Natural killer cell (primary cell): ENCODE measurements around the gene TRAF3. TPM values are rescaled to one million over a fixed set of nuclear protein-coding genes. Genes with fewer than 3 reads are reported as not detected.

Experiments
- ATAC-seq, 3 donors: fragments of 150-1000 bp in 2 of 3; fragments of 200-7000 bp in 1 of 3; cut with Tn5 transposase; 1 replicate in 1 of 3; 2 replicates in 2 of 3; pipeline ENCODE4 v1.10.0; 2021; ENCODE audit warnings: mild to moderate bottlenecking in 2 of 3, moderate library complexity in 2 of 3
- DNase-seq, 2 donors: peaks; one replicate each; pipeline versions ENCODE4 v3.0.0 to v3.0.0-alpha.2; 2013 to 2021; ENCODE audit warnings: mixed read lengths in 1 of 2
- H3K27ac ChIP-seq: one replicate; pipeline ENCODE4 v1.5.1; 2013; ENCODE audit warnings: mild to moderate bottlenecking, low read length
- H3K27me3 ChIP-seq: one replicate; pipeline ENCODE4 v1.6.1; 2013; ENCODE audit warnings: low read length; ENCODE audit not compliant: control insufficient read depth, insufficient read depth
- H3K36me3 ChIP-seq: one replicate; pipeline ENCODE4 v1.6.1; 2013; ENCODE audit warnings: low read length; ENCODE audit not compliant: control insufficient read depth, insufficient read depth
- H3K4me1 ChIP-seq: one replicate; pipeline ENCODE4 v1.6.1; 2013; ENCODE audit warnings: low read length; ENCODE audit not compliant: control insufficient read depth, insufficient read depth
- H3K4me3 ChIP-seq: one replicate; pipeline ENCODE4 v1.5.1; 2013; ENCODE audit warnings: low read length
- H3K9me3 ChIP-seq: one replicate; pipeline ENCODE4 v1.6.1; 2013; ENCODE audit warnings: low read length; ENCODE audit not compliant: control insufficient read depth, insufficient read depth
- H3K27ac Mint-ChIP-seq, 2 donors: one replicate each; pipeline ENCODE4 v1.8.0; 2022; ENCODE audit warnings: mild to moderate bottlenecking in 2 of 2, mixed read lengths in 2 of 2, moderate library complexity in 1 of 2
- H3K27me3 Mint-ChIP-seq, 2 donors: one replicate each; pipeline ENCODE4 v1.8.0; 2022; ENCODE audit warnings: low read depth in 2 of 2, mixed read lengths in 2 of 2
- H3K36me3 Mint-ChIP-seq: one replicate; pipeline ENCODE4 v1.8.0; 2022; ENCODE audit warnings: mixed read lengths
- H3K4me1 Mint-ChIP-seq, 2 donors: one replicate each; pipeline ENCODE4 v1.8.0; 2022; ENCODE audit warnings: mixed read lengths in 2 of 2
- H3K4me3 Mint-ChIP-seq: one replicate; pipeline ENCODE4 v1.8.0; 2022; ENCODE audit warnings: mild to moderate bottlenecking, moderate library complexity, mixed read lengths
- H3K9me3 Mint-ChIP-seq, 2 donors: one replicate each; pipeline ENCODE4 v1.8.0; 2022; ENCODE audit warnings: mixed read lengths in 2 of 2
- WGBS: methylation state at CpG from one replicate; pipeline ENCODE4 v1.1.7; 2013; ENCODE audit warnings: missing lambda C conversion rate; ENCODE audit not compliant: insufficient coverage; 5-methylcytosine and 5-hydroxymethylcytosine counted together
- intact Hi-C: fragments of 100-400 bp; cut with micrococcal nuclease; formaldehyde crosslinking; loops from one replicate; pipeline ENCODE4 v1.14.2; 2022
- total RNA-seq, 4 donors: library from RNA; stranded (reverse); fragments of 120-200 nt in 1 of 4; gene quantifications; one replicate each; pipeline versions ENCODE4 v1.2.3 to v1.2.4, GENCODE V29; 2013 to 2022
- TF ChIP-seq, protein P1 (sequence below): fragments of 200-600 bp; IDR thresholded peaks from one replicate; pipeline ENCODE4 v1.8.0; 2022; ENCODE audit warnings: antibody characterized with exemption

TRAF3 gene
- total RNA-seq, 3 donors from 2014 or later (not counting 1 experiment from before 2014, with no cell fraction given) = 21.0 to 31.6 (median 23.5) TPM

DNA sequence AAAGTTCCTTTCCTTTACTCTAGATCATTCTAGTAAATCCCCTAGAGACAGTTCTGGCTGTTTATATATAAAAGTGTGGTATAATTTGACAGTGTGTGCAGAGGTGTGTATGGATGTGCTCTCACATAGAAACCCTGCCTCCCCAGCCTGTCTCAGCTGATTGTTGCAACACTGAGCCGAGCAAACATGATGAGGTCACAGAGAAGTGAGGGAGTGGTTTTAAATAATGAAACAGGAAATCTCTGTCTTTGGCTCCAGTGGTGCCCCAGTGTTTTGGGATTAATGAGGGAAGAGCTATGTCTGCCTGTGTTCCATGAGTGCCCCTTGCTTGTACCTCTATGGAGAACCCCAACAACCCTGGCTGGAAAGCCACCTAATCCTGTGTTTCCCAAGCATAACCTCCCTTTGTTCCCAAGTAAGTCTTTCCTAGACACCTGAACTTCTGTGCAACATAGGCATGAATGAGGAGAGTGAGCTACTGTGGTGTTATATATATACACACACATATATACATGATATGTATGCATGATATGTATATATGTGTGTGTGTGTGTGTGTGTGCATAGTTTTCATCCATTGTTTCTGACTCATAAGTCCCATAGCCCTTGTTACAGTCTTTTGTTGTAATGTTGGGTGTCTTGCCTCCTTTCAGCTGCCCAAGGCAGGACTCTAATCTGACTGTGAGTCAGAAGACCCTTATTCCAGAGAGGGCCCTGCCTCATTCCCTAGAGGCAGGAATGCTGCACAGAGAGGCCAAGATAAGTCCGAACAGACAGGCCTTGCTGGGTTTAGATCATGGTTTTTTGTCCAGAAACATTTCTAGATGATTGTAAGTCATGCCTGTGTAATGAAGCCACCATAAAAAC lies 18.0 kb downstream of the TRAF3 start:
- H3K36me3 ChIP-seq = no peaks in the 10 kb centered on the region
- 55% methylated on average over 2 of the region's 2 CpGs for WGBS
- no peak overlapping the region for H3K4me3 Mint-ChIP-seq
- no peak overlapping the region for H3K4me3 ChIP-seq
- DNase-seq = peak in 1 of 2 donors; percentile 67
- no peak overlapping the region for H3K27ac ChIP-seq
- peak; percentile 89 to 95 (median 91) for ATAC-seq
- no peaks in the 10 kb centered on the region for H3K9me3 Mint-ChIP-seq
- H3K9me3 ChIP-seq = no peaks in the 10 kb centered on the region
- peak overlapping the region; percentile 76 to 82 for H3K27ac Mint-ChIP-seq
- H3K4me1 ChIP-seq = peaks cover 13% of the 10 kb centered on the region
- H3K36me3 Mint-ChIP-seq = no peaks in the 10 kb centered on the region
- TF ChIP-seq, protein P1, sequence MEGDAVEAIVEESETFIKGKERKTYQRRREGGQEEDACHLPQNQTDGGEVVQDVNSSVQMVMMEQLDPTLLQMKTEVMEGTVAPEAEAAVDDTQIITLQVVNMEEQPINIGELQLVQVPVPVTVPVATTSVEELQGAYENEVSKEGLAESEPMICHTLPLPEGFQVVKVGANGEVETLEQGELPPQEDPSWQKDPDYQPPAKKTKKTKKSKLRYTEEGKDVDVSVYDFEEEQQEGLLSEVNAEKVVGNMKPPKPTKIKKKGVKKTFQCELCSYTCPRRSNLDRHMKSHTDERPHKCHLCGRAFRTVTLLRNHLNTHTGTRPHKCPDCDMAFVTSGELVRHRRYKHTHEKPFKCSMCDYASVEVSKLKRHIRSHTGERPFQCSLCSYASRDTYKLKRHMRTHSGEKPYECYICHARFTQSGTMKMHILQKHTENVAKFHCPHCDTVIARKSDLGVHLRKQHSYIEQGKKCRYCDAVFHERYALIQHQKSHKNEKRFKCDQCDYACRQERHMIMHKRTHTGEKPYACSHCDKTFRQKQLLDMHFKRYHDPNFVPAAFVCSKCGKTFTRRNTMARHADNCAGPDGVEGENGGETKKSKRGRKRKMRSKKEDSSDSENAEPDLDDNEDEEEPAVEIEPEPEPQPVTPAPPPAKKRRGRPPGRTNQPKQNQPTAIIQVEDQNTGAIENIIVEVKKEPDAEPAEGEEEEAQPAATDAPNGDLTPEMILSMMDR = no peak
- peaks cover 30 to 38% of the 10 kb centered on the region in 2 donors for H3K4me1 Mint-ChIP-seq
- H3K27me3 Mint-ChIP-seq = no peaks in the 10 kb centered on the region
- H3K27me3 ChIP-seq = no peaks in the 10 kb centered on the region
- intact Hi-C loops = loop anchor here (2.0 kb wide), 1 partner anchor 16 kb away; no protein-coding TSS in a partner anchor

DNA sequence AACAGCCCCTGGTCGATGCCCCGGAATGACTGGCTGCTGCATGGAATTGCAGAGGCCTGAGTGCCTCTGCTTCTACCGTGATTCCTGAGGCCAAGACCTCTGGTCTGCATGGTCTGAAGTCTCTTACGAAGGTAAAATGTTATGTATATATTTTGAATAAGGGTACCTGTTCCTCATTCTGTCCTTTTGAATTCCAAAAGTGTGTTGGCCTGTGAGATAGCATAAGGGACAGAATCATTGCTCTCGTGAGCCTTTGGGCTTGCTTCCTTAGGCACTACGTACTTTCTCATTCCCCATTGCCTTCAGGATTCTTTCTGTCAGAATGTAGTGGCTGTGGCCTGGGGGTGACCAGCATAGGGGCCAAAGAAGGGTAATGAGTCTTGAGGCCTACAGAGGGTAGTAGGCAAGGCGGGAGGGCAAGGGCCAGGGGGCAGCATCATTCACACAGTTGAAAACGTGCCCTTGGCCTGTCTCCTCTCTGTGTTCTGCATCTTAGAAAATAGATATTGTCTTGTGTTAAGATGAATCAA lies 19.5 kb downstream of the TRAF3 start:
- H3K4me1 Mint-ChIP-seq = peaks cover 27 to 32% of the 10 kb centered on the region in 2 donors
- 91% methylated on average over 6 of the region's 8 CpGs for WGBS
- no peaks in the 10 kb centered on the region for H3K36me3 Mint-ChIP-seq
- Histone ChIP-seq H3K9me3 (no peaks in the 10 kb centered on the region), H3K4me3 (no peak overlapping the region), H3K27me3 (no peaks in the 10 kb centered on the region), H3K4me1 (peaks cover 13% of the 10 kb centered on the region), H3K36me3 (no peaks in the 10 kb centered on the region), H3K27ac (no peak overlapping the region)
- peak overlapping the region in 1 of 2 donors; percentile 35 for H3K27ac Mint-ChIP-seq
- intact Hi-C loops = no loop called here
- TF ChIP-seq, protein P1 = no peak
- ATAC-seq = no peak
- H3K9me3 Mint-ChIP-seq = no peaks in the 10 kb centered on the region
- H3K4me3 Mint-ChIP-seq = no peak overlapping the region
- DNase-seq = no peak
- no peaks in the 10 kb centered on the region for H3K27me3 Mint-ChIP-seq

DNA sequence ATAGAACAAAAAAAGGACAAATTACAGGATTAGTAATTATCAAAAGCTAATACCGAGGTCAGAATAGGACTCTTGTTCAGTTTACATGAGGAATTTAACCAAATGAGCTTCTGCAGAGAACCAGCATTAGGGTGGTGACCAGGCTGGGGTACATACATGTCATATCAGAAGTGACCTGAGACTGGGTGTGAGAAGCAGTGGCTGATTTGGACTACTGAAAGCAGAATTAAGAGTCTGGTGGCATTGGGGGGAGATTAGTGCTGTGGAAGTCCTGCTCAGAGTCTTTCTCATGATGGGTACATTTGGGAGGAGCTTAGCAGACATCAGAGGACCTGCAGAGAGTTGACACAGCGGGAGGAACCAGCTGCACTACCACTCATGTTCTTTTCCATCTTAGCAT lies 21.7 kb downstream of the TRAF3 start:
- ATAC-seq (no peak), DNase-seq (no peak)
- no peak overlapping the region for H3K27ac Mint-ChIP-seq
- intact Hi-C loops = no loop called here
- H3K4me3 Mint-ChIP-seq = no peak overlapping the region
- H3K4me3 ChIP-seq = no peak overlapping the region
- no peaks in the 10 kb centered on the region for H3K27me3 Mint-ChIP-seq
- peaks cover 24 to 30% of the 10 kb centered on the region in 2 donors for H3K4me1 Mint-ChIP-seq
- no peak overlapping the region for H3K27ac ChIP-seq
- H3K9me3 Mint-ChIP-seq = no peaks in the 10 kb centered on the region
- WGBS = 97% methylated on average over 2 of the region's 2 CpGs
- H3K36me3 Mint-ChIP-seq = no peaks in the 10 kb centered on the region
- no peaks in the 10 kb centered on the region for H3K36me3 ChIP-seq
- H3K4me1 ChIP-seq = peaks cover 9% of the 10 kb centered on the region
- no peaks in the 10 kb centered on the region for H3K9me3 ChIP-seq
- H3K27me3 ChIP-seq = no peaks in the 10 kb centered on the region
- TF ChIP-seq, protein P1 = no peak
